GM18907 (cell line): Measurements from ENCODE around the gene CYTH4.

ENCODE experiments used
- ATAC-seq: cut with Tn5 transposase; IDR thresholded peaks from one replicate; pipeline ENCODE4 v1.9.1; 2021; ENCODE audit warnings: mild to moderate bottlenecking, moderate library complexity; ENCODE audit not compliant: unreplicated experiment

Gene CYTH4

DNA sequence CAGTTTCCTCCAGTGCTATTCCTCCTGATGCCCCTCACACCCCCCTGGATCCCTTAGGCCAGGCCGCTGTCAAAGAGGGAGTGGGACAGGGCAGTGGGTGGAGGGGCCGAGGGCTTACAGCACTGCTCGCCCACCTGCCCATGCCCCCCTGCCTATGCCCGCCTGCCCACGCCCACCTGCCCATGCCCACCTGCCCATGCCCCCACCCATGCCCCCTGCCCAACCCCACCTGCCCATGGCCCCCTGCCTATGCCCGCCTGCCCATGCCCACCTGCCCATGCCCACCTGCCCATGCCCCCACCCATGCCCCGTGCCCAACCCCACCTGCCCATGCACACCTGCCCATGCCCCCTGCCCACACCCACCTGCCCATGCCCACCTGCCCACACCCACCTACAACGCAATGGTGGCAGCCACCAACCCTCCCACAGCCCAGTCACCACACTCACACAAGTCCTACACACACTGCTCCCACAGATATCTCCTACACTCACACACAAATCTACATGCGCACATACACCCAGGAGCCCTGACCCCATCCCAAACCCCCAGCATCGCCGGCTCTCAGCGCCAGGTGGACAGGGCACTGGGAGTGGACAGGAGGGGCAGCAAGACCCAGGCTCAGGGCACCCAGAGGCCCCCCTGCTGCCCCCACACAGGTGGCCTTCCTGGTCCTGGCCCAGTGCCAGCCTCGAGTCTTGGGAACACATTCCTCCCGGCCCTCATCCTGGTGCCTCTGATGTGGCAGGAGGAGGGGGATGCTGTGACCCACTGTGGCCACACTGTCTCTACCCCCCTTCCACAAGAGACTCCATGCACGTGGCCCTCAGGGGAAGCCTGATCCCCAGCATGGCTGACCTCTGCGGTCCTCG is 61.8 kb downstream of the CYTH4 start:
- ATAC-seq: no peak

DNA sequence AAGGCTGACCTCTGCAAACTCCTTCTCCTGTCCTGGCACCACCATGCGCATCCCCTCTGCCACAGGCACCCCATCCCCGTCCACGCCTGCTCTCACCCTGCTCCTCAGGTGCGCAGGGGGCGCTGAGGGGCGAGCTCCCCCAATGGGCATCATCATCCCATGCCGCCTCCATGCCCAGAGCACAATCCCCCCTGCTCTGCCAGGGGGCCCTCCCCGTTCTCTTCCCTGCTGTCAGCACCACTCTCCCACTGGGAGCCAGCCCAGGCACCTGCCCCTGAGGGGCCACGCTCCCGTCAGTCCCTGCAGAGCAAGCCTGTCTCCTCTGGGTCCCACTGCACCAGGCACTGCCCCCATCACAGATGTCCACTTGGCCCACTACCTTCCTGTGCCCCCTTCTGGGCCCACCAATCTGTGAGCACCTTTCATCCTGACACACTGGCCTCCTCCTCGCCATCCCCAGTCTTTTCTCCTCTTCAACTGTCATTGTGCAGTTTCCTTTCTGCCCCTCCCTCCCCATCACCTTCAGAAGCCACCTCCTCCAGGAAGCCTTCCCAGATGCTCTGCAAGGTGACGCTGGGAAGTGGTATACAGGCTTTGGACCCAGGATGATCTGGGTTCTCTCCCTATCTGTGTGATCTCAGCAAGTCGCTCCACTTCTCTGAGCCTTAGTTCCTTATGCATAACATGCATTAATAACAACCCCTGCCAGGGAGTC is 62.6 kb downstream of the CYTH4 start:
- no peak for ATAC-seq

DNA sequence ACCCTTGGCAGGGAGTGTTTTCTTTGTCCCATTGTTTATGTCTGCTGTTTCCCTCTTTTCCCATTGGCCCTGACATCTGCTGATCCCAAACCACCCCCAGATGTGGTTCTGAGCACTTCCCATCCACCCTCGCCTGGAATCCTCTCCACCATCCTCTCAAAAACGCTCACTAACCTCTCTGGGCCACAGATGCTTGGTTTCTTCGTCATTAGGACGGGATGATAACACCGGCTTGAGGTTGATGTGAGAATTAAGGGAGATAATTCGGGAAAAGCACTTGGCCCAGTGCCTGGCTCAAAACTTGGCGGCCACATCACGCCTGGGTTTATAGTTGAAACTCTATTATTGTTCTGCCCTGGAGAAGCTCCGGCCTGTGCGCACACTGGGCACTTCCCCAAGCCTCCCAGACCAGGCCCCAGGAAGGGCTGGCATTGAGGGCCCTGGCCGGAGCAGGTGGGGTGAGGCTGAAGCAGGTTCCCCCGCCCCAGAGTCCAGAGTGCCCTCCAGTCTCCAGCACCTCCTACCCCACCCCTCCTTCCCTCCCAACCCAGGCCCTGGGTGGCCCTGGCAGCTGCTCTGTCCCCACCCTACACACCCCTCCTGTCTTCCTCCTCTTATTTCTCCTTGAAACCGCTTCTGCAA is 63.7 kb downstream of the CYTH4 start:
- no peak for ATAC-seq

DNA sequence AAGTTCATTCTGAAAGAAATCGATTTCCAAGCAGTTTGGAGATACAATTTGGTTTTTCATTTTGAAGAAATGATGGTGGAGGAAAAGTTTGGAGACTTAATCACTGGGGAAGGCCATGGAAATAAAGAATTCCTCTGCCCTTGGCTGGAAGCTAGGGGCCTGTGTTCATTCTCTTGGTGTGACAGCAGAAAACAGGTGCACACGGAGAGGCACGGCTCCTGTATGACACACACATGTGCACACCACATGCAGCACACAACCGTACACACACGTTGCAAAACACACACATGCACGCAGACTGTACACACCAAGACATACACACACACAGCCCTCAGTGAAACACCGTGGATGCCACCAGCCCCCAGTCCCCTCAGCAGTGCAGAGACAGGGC is 64.2 kb downstream of the CYTH4 start:
- ATAC-seq: no peak

DNA sequence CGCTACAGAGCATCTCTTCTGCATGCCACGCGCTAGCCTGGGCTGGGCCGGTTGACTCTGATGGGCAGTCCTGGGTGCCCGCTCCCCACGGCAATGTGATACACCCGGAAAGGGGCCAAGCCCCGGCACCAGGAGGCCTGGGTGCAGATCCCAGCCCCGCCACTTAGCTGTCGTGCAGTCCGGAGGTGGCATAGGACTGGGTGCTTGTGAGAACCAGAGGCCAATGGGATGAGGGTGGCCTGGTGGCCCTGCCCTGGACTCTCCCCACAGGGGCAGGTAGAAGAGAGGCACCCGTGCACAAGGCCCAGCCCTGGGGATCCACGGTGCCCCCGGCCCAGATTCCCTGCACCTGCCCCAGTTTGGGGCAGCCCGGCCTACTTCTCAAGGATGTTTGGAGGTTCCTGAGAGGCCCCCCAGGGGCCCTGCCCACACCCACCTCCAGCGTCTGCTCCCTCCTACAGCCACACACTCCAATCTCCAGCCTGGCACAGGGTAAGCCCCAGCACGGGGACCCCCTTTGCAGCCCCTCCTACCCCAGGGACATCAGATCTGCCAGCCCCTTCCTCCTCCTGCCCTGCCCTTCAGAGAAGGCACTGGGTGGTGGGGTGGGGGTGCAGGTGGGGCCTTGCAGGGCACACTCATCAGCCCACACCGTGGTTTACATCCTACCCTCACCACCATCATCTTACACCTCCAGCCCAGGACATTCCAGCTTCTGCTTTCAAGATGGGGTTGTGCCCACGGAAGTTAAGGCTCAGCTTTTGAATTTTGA is 66.9 kb downstream of the CYTH4 start:
- ATAC-seq: no peak

DNA sequence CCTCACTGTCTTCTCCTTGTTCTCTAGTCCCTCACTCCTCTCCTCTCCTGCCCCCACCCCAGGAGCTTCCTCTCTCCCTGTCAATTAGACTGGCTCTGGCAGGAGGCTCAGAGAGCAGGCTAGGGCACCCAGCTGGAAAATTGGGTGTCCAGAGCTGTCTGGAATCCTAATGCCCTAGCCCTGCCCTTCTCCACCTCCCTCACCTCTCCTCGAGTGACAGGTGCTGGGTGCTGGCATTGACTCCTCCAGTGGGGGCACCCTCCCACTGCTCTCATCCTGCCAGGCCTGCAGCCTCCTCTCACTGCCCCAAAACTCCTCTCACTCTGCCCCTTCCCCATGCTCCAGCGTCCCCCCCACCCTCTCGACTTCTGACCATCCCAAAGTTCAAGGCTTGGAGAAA is 68.9 kb downstream of the CYTH4 start:
- ATAC-seq: no peak

DNA sequence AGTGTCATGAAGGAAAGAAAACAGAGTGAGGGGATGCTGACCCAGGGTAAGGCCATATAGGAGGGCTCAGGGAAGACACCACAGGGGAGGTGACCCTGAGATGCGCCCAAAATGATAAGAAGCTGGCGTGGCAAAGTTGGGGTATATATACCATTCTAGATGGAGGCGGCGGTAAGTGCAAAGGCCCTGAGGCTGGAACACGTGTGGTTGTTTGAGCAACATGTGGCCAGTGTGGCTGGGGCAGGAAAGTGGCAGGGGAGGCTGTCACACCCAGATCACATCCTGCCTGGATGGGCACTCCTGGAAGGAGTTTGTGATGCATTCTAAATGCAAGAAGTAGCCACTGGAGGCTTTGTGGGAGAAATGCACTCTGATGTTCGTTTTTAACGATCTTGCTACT is 70.2 kb downstream of the CYTH4 start:
- ATAC-seq: no peak

DNA sequence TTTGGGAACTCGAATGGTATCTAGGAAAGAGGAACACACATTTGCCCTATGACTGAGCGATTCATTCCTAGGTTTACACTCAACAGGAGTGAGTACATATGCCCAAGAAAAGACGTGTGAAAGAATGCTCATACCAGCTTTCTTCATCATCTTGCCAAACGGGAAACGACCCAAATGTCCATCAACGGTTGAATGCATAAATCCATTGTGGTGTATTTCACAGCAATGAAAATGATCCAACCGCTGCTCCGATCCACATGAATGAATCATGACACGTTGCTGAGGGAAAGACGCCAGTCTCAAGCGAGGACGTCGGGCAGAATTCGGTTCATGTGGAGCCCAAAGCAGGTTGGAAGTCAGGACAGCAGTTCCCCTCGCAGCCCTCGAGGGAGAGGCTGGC is 71.5 kb downstream of the CYTH4 start:
- ATAC-seq: no peak

DNA sequence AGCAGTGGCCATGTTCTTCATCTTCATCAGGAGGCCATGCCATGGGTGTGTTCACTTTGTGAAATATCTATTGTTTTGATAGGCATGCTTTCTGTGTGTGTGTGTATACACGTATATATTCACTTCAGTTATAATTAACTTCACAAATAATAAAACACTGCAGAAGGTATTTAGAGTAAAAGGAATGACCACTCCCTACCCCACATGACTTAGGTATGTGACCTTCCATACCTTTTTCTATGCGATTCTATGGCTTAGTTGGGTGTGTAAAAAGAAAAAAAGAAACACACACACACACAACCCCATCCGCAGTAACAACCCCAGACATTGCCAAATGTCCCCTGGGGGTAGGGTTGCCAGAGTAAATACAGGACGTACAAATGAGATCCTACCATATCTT is 72.0 kb downstream of the CYTH4 start:
- ATAC-seq: no peak

DNA sequence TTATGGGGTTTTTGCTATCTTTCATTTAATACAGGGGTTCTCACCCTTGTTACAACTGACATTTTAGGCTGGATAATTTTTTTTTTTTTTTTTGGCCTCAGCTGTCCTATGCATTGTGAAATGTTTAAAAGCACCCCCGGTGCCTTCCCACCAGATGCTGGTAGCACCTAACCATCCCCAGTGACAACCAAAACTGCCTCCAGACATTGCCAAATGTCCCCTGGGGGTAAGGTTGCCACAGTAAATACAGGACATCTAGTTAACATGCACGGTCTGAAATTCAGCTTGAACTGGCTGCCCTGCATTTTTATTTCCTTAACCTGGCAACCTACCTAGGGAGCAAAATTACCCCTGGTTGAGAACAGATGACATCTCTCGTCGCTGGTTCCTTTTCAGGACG is 72.4 kb downstream of the CYTH4 start:
- no peak for ATAC-seq

DNA sequence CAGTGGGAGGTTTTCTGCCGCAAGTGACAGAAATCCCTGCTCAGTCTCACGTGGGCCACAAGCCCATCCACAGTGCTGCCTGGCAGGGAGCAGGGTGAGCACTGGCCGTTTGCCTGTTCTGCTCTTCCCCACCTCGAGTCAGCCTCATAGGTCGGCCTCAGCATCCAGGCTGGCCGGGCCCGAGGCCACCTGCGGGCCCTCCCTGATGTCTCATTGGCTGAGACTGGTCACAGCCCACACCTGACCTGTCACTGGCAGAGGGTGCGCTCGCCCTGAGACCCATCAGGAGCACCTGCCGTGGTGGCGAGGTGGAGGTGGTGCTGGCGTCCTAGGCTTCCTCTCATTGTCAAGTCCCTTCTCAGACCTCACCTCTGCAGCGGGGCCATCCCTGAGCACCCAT is 72.9 kb downstream of the CYTH4 start:
- ATAC-seq: no peak

DNA sequence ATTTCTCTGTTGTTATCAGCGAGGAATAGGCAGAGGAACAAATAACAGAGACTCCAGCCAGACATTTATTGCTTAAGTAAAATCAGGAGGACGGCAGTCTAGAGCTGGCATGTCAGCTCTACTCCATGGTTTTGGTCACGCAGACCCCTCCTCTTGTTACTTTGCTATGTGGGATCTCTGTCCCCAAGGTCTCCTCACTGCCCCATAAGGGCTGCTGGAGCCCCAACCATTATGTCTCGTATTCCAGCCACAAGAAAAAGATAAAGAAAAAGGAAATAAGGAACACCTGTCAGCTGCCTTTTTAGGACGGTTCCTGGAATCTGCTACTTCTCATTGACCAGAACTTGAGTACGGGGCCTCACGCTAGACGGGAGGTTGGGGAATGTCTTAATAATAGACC is 74.6 kb downstream of the CYTH4 start:
- no peak for ATAC-seq

DNA sequence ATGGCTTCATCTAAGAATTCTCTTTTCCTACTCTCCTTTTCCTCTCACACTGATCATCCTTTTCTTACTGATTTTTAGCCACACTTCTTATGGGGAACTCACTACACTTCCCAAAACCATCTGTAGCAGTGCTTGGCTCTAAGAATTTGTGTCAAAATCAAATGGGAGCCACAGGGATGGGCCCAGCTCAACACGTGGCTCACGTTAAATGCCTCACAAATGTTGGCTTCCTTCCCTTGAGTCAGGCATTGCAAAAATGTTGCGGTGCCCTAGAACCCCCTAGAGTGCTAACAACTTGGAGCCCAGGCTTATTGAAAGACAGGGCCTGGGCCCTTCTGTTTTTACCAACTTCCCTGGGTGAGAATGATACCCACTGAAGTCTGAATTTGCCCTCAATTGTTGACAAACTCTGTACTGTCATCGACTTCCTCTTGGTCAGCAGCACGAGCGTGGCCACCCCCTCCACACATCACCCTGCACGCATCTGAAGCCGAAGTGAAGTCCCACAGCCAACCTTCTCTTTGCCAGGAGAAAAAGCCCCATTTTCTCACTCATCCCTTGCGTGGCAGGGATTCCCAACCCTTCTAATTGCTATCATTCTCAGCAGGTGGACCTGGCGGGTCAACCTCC is 75.3 kb downstream of the CYTH4 start:
- no peak for ATAC-seq

DNA sequence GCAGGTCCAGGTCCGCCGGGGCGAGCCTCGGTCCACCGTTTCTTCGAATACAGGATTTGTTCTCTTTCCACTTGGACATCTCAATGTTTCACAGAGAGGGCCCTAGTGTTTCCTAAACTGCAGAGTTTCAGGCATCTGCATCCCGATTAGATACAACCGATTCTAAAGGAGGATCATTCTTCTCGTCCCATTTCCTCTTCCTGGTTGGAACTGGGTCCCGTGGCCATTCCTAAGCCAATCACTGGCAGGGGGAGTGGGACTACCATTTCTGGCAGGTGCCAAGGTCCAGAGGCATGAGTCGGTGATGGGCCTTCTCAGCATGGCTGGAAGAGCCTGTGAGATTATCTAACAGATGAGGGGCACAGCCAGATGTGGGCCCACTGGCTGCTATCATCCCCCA is 76.1 kb downstream of the CYTH4 start:
- no peak for ATAC-seq

DNA sequence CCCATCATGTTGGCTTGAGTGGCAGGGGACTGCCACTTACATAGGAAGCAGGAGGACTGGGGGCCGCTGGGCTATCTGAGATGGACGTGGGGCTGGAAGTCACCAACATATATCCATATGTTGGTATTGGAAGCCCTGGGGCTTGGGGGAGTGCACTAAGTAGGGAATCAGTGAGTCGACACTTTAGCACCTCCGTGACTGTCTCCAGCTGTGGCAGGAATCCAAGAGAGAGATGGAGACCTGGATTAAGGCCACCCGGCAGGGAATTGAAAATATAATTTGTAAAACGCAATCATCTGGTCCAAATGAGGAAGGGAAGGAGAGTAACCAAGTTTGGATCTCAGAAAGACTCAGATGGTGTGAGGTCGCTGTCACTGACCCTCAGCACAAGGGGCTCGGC is 76.6 kb downstream of the CYTH4 start:
- ATAC-seq: no peak

DNA sequence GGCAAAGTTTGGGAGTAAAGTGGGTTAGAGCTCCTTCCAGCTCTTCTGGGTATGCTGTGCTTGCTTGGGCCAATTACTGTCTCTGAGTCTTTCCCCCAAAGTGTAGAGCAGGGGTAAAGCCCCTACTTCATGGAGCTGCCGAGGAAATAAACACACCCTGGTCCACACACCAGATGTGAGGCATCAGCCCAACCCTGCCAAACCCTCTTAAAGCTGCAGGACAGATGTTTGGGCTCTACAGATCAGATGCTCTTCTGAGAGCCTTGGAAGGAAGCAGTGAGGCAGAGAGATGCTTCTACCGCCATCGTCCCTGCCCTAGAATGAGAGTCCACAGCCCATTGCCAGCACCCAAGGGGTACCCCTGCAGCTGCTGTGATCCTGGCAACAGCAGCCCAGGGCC is 80.3 kb downstream of the CYTH4 start:
- ATAC-seq: no peak

DNA sequence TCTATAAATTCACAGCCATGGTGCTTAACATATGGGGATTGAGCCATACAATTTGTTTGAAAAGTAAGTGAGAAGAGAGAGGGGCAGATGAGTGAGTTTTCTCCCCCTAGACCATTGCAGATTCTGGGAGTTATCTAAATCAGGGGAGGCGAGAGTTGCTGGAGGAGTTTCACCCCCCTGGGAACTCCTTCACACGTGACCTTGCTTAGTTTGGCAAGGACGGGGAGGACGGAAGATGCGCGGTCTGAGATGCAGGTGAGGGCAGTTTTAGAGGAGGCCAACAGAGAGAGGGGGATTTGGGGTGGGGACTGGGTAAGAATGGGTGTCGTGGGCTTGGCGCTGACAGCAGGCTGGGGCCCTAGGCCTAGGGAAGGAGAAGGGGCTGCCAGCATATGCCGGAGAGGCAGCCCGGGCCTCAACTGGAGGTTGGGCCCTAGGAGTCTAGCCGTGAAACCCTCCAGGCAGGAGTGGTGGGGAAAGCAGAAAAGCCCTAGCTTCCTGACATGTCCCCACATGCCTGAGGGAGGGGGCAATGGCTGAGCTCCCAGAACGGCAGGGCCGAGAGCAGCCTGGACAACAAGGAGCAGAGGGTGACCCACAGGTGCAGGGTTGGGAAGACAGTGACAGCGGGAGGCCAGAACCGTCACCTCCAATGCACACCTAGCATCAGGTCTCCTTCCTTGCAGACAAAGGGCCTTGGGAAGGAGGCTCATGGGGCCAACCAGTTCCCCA is 81.1 kb downstream of the CYTH4 start:
- no peak for ATAC-seq
